BLaER1 treated with 17β-estradiol and CSF1 and Interleukin-3, amounts not matched to agents 10 nM and 100 nM (cell line): ENCODE measurements around the gene TNXB.

Experiments
- H3K27ac ChIP-seq, 11 experiments: shearing (Covaris generic); formaldehyde crosslinking; 2 replicates each; pipeline ENCODE4 v1.8.1; 2022
- H3K27me3 ChIP-seq, 11 experiments: shearing (Covaris generic); formaldehyde crosslinking; 2 replicates each; pipeline ENCODE4 v1.8.1; 2022
- H3K36me3 ChIP-seq, 11 experiments: shearing (Covaris generic); formaldehyde crosslinking; 2 replicates each; pipeline ENCODE4 v1.8.1; 2022
- H3K4me1 ChIP-seq, 10 experiments: shearing (Covaris generic); formaldehyde crosslinking; 2 replicates each; pipeline ENCODE4 v1.8.1; 2022
- H3K4me2 ChIP-seq, 11 experiments: shearing (Covaris generic); formaldehyde crosslinking; 2 replicates each; pipeline ENCODE4 v1.8.1; 2022
- H3K4me3 ChIP-seq, 10 experiments: shearing (Covaris generic); formaldehyde crosslinking; 2 replicates each; pipeline ENCODE4 v1.8.1; 2022
- H3K9ac ChIP-seq, 11 experiments: shearing (Covaris generic); formaldehyde crosslinking; 2 replicates each; pipeline ENCODE4 v1.8.1; 2022
- H3K9me3 ChIP-seq, 11 experiments: shearing (Covaris generic); formaldehyde crosslinking; replicated peaks in 1 of 11; 2 replicates each; pipeline ENCODE4 v1.8.1; 2022
- H4K20me1 ChIP-seq, 11 experiments: shearing (Covaris generic); formaldehyde crosslinking; 2 replicates each; pipeline ENCODE4 v1.8.1; 2022
- Cebpa-rat ChIP-seq, 11 experiments: shearing (Covaris generic); IDR thresholded peaks; 2 replicates each; pipeline ENCODE4 v1.8.1; 2022

TNXB gene

GRCh38 chr6:32129297-32130088 is 20.4 kb upstream of the TNXB start:
- Histone ChIP-seq H3K4me1 (peaks cover 34 to 44% (median 38%) of the 10 kb centered on the region in 10 experiments), H3K9ac (peak overlapping the region; percentile 68 to 82 (median 78)), H3K9me3 (no peaks in the 10 kb centered on the region), H3K27me3 (no peaks in the 10 kb centered on the region), H3K4me2 (peak overlapping the region; percentile 84 to 96 (median 90)), H4K20me1 (peaks cover 0 to 2% (median 0%) of the 10 kb centered on the region in 11 experiments; a peak in 3 of 22 replicates), H3K4me3 (peak overlapping the region; percentile 66 to 99 (median 78)), H3K27ac (peak overlapping the region; percentile 42 to 93 (median 67); a peak in 21 of 22 replicates), H3K36me3 (peaks cover 19 to 26% (median 23%) of the 10 kb centered on the region in 11 experiments)
- TF ChIP-seq Cebpa-rat (IDR thresholded peaks at IDR 0.05) = no peak

GRCh38 chr6:32128751-32129296 is 19.7 kb upstream of the TNXB start:
- TF ChIP-seq Cebpa-rat (IDR thresholded peaks at IDR 0.05) = no peak
- peak overlapping the region in 10 of 11 experiments; percentile 33 to 93 (median 69); a peak in 18 of 22 replicates for H3K27ac ChIP-seq

GRCh38 chr6:32127717-32128592 is 18.8 kb upstream of the TNXB start, which contains the start of gene ATF6B:
ATF6B (minus strand) TSS chr6:32128246; CDS start chr6:32128207, 39 bp downstream.
- Histone ChIP-seq H3K27me3 (no peaks in the 10 kb centered on the region), H3K4me1 (peaks cover 34 to 49% (median 39%) of the 10 kb centered on the region in 10 experiments), H3K4me2 (peak within 1 kb of the TSS; percentile 91 to 99 (median 97)), H3K9ac (peak within 1 kb of the TSS; percentile 89 to 96 (median 92)), H4K20me1 (peaks cover 0 to 15% (median 5%) of the 10 kb centered on the region in 11 experiments; a peak in 10 of 22 replicates), H3K36me3 (peaks cover 34 to 41% (median 39%) of the 10 kb centered on the region in 11 experiments), H3K27ac (peak within 1 kb of the TSS; percentile 82 to 93 (median 91)), H3K9me3 (no peaks in the 10 kb centered on the region), H3K4me3 (peak within 1 kb of the TSS; percentile 80 to 99 (median 96))
- TF ChIP-seq Cebpa-rat (IDR thresholded peaks at IDR 0.05) = no peak

More at GRCh38 chr6:32128751-32129296, 19.7 kb upstream of the TNXB start:
- H3K9ac ChIP-seq = peak overlapping the region; percentile 7 to 82 (median 78); a peak in 19 of 22 replicates
- H3K9me3 ChIP-seq = no peaks in the 10 kb centered on the region
- peaks cover 0 to 8% (median under 1%) of the 10 kb centered on the region in 11 experiments; a peak in 7 of 22 replicates for H4K20me1 ChIP-seq
- H3K36me3 ChIP-seq = peaks cover 26 to 32% (median 30%) of the 10 kb centered on the region in 11 experiments
- peak overlapping the region; percentile 84 to 96 (median 90) for H3K4me2 ChIP-seq
- H3K27me3 ChIP-seq = no peaks in the 10 kb centered on the region
- peaks cover 34 to 44% (median 38%) of the 10 kb centered on the region in 10 experiments for H3K4me1 ChIP-seq
- peak overlapping the region; percentile 66 to 99 (median 95); a peak in 19 of 20 replicates for H3K4me3 ChIP-seq

GRCh38 chr6:32127409-32127716 is 18.2 kb upstream of the TNXB start:
- peaks cover 34 to 51% (median 39%) of the 10 kb centered on the region in 10 experiments for H3K4me1 ChIP-seq
- peaks cover 40 to 47% (median 45%) of the 10 kb centered on the region in 11 experiments for H3K36me3 ChIP-seq
- H3K9ac ChIP-seq = peak overlapping the region; percentile 89 to 96 (median 92)
- no peak for TF ChIP-seq Cebpa-rat (IDR thresholded peaks at IDR 0.05)
- H3K27ac ChIP-seq = peak overlapping the region; percentile 82 to 93 (median 91)
- peak overlapping the region; percentile 80 to 99 (median 96) for H3K4me3 ChIP-seq
- no peaks in the 10 kb centered on the region for H3K9me3 ChIP-seq
- peaks cover 0 to 20% (median 9%) of the 10 kb centered on the region in 11 experiments; a peak in 10 of 22 replicates for H4K20me1 ChIP-seq
- peak overlapping the region; percentile 91 to 99 (median 97) for H3K4me2 ChIP-seq
- H3K27me3 ChIP-seq = no peaks in the 10 kb centered on the region

GRCh38 chr6:32126880-32127279 is 17.7 kb upstream of the TNXB start:
- peak overlapping the region; percentile 80 to 99 (median 96) for H3K4me3 ChIP-seq
- peaks cover 34 to 51% (median 39%) of the 10 kb centered on the region in 10 experiments for H3K4me1 ChIP-seq
- no peak for TF ChIP-seq Cebpa-rat (IDR thresholded peaks at IDR 0.05)
- H3K27ac ChIP-seq = peak overlapping the region in 10 of 11 experiments; percentile 83 to 93 (median 92); a peak in 14 of 22 replicates
- H3K27me3 ChIP-seq = no peaks in the 10 kb centered on the region
- peak overlapping the region; percentile 91 to 99 (median 97) for H3K4me2 ChIP-seq
- peaks cover 45 to 52% (median 49%) of the 10 kb centered on the region in 11 experiments for H3K36me3 ChIP-seq
- H3K9ac ChIP-seq = peak overlapping the region; percentile 89 to 96 (median 92)
- peaks cover 0 to 24% (median 9%) of the 10 kb centered on the region in 11 experiments; a peak in 10 of 22 replicates for H4K20me1 ChIP-seq
- no peaks in the 10 kb centered on the region for H3K9me3 ChIP-seq

- no peak overlapping the region for H3K4me2 ChIP-seq
- TF ChIP-seq Cebpa-rat (IDR thresholded peaks at IDR 0.05) = no peak
- H3K4me3 ChIP-seq = no peak overlapping the region
- H4K20me1 ChIP-seq = peaks cover 0 to 38% (median 11%) of the 10 kb centered on the region in 11 experiments; a peak in 12 of 22 replicates
- no peaks in the 10 kb centered on the region for H3K9me3 ChIP-seq
- H3K27ac ChIP-seq = no peak overlapping the region
- H3K9ac ChIP-seq = 0 out of 22 replicates have a peak overlapping the region, but pooled peaks of 2 of the 11 experiments have one; percentile 6 to 21
- H3K27me3 ChIP-seq = no peaks in the 10 kb centered on the region
- H3K36me3 ChIP-seq = peaks cover 71 to 84% (median 79%) of the 10 kb centered on the region in 11 experiments
- peaks cover 22 to 49% (median 24%) of the 10 kb centered on the region in 10 experiments for H3K4me1 ChIP-seq
Measured at GRCh38 chr6:32123681-32124080, 14.5 kb upstream of the TNXB start.

GRCh38 chr6:32120573-32121059 is 11.5 kb upstream of the TNXB start:
- peaks cover 0 to 28% (median 7%) of the 10 kb centered on the region in 10 experiments; a peak in 11 of 20 replicates for H3K4me1 ChIP-seq
- peaks cover 94 to 100% (median 97%) of the 10 kb centered on the region in 11 experiments for H3K36me3 ChIP-seq
- peaks cover 5 to 69% (median 25%) of the 10 kb centered on the region in 11 experiments; a peak in 13 of 22 replicates for H4K20me1 ChIP-seq
- TF ChIP-seq Cebpa-rat (IDR thresholded peaks at IDR 0.05) = no peak
- H3K4me2 ChIP-seq = no peak overlapping the region
- H3K27ac ChIP-seq = no peak overlapping the region
- no peak overlapping the region for H3K9ac ChIP-seq
- H3K27me3 ChIP-seq = no peaks in the 10 kb centered on the region
- H3K4me3 ChIP-seq = no peak overlapping the region
- H3K9me3 ChIP-seq = no peaks in the 10 kb centered on the region
